Astrocyte of the cerebellum (primary cell): ENCODE data around the gene JAML.

Experiments
- DNase-seq: peaks from one replicate; pipeline ENCODE4 v3.0.0-alpha.2; 2011; ENCODE audit warnings: low read depth
- H3K4me3 ChIP-seq: 2 replicates; pipeline ENCODE4 v1.5.1; 2011; ENCODE audit warnings: mild to moderate bottlenecking, low read depth, low read length, moderate library complexity
- in situ Hi-C: cut with HindIII; loops from 2 replicates; pipeline ENCODE4 v1.10.0; 2017; ENCODE audit warnings: low sequenced_read_pairs
- TF ChIP-seq, protein P1 (sequence below): IDR thresholded peaks from 2 replicates; pipeline ENCODE4 v1.5.1; 2012; ENCODE audit warnings: low read length, low read depth, moderate library complexity, mild to moderate bottlenecking; ENCODE audit errors: missing control alignments

The JAML gene

DNA sequence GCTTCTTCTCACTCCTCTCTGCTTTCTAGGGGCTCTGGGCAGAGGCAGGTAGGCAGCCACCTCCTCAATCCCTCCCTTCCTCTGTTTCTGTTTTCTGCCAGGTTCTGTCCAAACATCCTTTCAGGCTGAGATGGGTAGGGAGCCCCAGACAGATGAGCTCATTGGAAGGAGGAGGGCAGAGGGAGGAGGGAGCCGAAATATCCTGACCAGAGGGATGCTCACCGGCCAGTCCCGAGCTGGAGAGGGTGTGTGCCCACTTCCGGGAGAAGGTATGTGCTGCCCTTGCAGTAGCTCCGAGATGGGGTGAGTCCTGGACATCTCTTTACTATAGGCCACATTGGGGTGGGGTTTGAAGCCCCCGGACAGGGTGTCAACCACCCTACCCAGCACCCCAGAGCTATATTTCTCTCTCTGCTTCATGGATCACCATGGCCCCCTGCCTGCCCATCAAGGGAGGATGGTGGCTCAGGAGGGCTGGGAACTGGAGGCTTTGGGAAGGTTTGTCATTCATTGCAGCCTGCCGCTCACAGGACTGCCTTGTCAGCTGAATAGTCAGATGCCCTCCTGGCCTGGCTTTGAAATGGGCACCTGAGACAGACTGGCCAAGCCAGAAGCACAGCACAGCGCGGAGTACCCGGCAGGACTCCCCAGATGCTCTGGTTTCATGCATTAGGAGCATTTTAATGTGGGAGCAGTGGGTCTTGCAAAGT is 67.5 kb downstream of the JAML start:
- no peak overlapping the region for H3K4me3 ChIP-seq
- in situ Hi-C loops, result no loop called here
- TF ChIP-seq, protein P1, sequence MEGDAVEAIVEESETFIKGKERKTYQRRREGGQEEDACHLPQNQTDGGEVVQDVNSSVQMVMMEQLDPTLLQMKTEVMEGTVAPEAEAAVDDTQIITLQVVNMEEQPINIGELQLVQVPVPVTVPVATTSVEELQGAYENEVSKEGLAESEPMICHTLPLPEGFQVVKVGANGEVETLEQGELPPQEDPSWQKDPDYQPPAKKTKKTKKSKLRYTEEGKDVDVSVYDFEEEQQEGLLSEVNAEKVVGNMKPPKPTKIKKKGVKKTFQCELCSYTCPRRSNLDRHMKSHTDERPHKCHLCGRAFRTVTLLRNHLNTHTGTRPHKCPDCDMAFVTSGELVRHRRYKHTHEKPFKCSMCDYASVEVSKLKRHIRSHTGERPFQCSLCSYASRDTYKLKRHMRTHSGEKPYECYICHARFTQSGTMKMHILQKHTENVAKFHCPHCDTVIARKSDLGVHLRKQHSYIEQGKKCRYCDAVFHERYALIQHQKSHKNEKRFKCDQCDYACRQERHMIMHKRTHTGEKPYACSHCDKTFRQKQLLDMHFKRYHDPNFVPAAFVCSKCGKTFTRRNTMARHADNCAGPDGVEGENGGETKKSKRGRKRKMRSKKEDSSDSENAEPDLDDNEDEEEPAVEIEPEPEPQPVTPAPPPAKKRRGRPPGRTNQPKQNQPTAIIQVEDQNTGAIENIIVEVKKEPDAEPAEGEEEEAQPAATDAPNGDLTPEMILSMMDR, result no peak
- DNase-seq, result no peak

DNA sequence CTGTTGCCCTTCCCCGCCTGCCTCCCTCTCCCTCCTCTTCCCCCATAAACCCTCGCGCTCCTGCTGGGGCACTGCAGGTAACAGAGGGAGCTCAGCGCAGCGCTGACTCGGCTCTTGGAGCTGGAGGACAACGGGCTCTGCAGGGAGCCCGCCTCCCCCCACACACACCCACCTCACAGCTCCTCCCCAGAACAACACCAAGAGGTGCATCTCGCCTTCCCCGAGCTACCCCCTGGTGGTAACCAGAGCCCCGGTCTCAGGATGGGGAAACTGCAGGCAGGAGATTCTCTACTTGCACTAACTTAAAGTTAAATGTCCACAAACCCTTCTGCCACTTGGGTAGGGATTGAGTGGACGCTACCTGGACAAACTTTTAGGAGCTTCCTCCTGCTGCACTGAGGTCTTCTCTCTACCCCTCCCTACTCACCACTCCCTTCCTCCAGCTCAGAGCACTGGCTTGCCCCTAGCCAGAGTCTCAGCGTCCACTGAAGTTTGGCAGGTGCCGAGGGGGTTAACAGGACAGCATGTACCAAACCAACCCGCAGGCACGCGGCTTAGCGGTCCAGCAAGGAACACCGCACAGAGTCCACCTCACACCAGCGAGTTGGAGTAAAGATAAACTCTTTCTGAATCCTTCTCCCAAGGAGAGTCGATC is 68.2 kb downstream of the JAML start:
- DNase-seq, result no peak
- H3K4me3 ChIP-seq, result no peak overlapping the region
- TF ChIP-seq, protein P1, result no peak
- in situ Hi-C loops, result no loop called here

DNA sequence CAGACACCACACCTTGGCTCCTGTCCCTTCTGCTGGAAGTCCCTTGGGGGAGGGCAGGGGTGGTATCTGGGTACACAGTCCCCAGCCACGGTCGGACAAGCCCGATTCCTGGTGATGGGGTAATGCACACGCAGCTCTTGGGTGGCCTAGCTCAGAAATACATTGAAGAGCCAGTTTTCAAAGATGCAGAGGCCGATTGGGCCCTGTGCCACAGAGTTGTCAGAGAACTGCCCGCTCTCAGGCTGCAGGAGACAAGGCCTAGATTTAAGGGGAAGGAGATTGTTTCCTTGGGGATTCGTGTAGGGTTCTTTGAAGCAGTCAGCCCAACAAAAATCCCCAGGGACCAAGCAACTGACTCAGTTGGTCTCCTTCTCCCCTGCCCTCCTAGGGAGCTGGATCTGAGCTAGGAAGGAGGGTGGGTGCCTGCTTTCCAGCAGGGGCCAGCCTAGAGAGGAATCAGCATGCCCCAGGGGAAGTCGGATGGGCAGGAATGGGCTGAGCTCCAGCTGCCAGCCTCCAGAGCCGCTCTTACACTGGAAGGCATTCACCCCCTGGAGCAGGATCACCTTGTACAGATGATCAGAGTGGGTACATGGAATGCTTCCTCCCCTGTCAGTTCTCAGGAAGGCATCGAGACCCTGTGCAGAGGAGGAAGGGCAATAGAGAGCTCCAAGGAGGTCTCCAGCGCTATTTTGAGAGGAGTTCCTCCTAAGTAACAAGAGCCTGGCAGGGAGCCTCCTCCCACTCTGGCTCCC is 68.9 kb downstream of the JAML start:
- no peak overlapping the region for H3K4me3 ChIP-seq
- TF ChIP-seq, protein P1, result no peak
- in situ Hi-C loops, result no loop called here
- no peak for DNase-seq

DNA sequence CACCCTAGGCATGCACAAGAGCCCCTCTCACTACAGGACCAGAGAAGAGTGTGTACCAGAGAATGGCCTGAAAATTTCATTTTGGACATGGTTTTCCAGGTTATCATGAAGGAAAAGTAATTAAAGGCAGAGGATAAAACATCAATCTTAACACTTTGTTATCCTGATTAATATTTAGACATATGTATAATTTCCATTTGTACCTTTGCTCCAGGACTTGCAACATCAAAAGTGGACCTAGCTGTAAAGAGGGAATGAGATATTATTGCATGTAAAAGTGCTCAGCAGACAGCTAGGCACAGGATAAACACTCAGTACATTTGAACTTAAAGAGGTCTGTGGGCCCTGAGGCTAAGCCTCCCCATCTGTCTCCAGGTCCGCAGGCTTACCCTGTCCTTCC is 70.2 kb downstream of the JAML start:
- DNase-seq, result no peak
- in situ Hi-C loops, result no loop called here
- TF ChIP-seq, protein P1, result no peak
- no peak overlapping the region for H3K4me3 ChIP-seq

DNA sequence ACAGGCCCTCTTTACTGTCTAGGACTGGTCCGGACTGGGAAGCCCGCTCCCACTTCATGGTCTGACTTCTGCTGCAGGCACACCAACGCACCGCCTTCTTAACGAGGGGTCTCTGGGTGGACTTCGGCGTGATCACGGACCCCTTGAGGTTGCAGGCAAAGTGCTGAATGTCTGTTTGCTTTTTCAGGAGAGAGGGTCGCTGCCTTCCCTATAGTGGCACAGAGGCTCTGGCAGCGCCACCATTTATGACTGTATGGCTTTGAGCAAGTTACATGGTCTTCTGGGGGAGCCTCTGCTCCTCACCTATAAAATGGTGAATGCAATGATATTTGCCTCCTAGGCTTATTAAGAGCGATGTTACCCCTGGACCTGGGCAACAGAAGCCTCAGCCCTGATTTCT is 70.8 kb downstream of the JAML start:
- H3K4me3 ChIP-seq, result no peak overlapping the region
- TF ChIP-seq, protein P1, result no peak
- no peak for DNase-seq
- in situ Hi-C loops, result no loop called here

DNA sequence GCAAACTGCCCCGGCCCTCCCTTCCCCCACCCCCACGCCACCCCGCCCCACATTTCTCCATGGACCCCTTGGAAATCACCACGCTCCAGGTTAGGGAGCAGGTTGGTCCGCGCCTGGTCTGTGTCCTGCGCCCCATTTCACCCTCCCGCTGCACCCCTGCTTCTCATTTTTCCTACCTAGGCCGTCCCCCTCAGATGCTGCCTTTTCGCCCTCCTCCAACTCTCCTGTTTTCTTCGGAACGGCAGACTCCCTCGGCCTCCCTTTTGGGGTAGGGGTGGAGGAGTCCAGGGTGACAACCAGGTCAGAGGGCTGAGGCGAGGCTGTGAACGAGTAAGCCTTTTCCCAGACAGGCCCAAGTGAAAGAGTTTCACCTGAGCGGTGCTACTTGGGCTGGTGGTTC is 71.3 kb downstream of the JAML start:
- in situ Hi-C loops, result no loop called here
- TF ChIP-seq, protein P1, result no peak
- no peak for DNase-seq
- H3K4me3 ChIP-seq, result peak overlapping the region; percentile 43
